ENCODE measurements around the gene PGD.
A peak's percentile ranks its signal among the peaks of the same experiment; 100 is the strongest.

PGD gene

GRCh38 chr1:10459184-10459583, 60.3 kb downstream of the PGD start:
- peak; percentile 88 for ATAC-seq
- TF ChIP-seq ZNF70 (CRISPR knock-in tag; IDR thresholded peaks at IDR 0.05), result no peak
- TF ChIP-seq ZFP3 (CRISPR knock-in tag; IDR thresholded peaks at IDR 0.05), result no peak
- TF ChIP-seq ZC3H10 (CRISPR knock-in tag; IDR thresholded peaks at IDR 0.05), result no peak
- no peak for TF ChIP-seq GLIS3 (CRISPR knock-in tag; IDR thresholded peaks at IDR 0.05)
- TF ChIP-seq CREB5 (CRISPR knock-in tag; IDR thresholded peaks at IDR 0.05; ENCODE audit: low read depth), result no peak
- TF ChIP-seq ARNTL (CRISPR knock-in tag; IDR thresholded peaks at IDR 0.05; ENCODE audit: borderline replicate concordance, low read depth), result no peak
- TF ChIP-seq SNAI2 (CRISPR knock-in tag; IDR thresholded peaks at IDR 0.05), result no peak
- TF ChIP-seq ZNF565 (CRISPR knock-in tag; conservative IDR thresholded peaks at IDR 0.05; ENCODE audit: low read depth), result no peak
- no peak for TF ChIP-seq CSDC2 (CRISPR knock-in tag; IDR thresholded peaks at IDR 0.05)
- no peak for TF ChIP-seq TCF4 (CRISPR knock-in tag; IDR thresholded peaks at IDR 0.05; ENCODE audit: borderline replicate concordance)
- no peak for TF ChIP-seq OSR1 (CRISPR knock-in tag; IDR thresholded peaks at IDR 0.05)

- TF ChIP-seq ESRRG (CRISPR knock-in tag; IDR thresholded peaks at IDR 0.05) (no peak), ZFP30 (CRISPR knock-in tag; IDR thresholded peaks at IDR 0.05) (no peak), TCF4 (CRISPR knock-in tag; IDR thresholded peaks at IDR 0.05; ENCODE audit: borderline replicate concordance) (no peak), ZNF70 (CRISPR knock-in tag; IDR thresholded peaks at IDR 0.05) (no peak), ISL1 (CRISPR knock-in tag; IDR thresholded peaks at IDR 0.05) (no peak), RARB (CRISPR knock-in tag; IDR thresholded peaks at IDR 0.05) (no peak)
- TF ChIP-seq, protein P1, sequence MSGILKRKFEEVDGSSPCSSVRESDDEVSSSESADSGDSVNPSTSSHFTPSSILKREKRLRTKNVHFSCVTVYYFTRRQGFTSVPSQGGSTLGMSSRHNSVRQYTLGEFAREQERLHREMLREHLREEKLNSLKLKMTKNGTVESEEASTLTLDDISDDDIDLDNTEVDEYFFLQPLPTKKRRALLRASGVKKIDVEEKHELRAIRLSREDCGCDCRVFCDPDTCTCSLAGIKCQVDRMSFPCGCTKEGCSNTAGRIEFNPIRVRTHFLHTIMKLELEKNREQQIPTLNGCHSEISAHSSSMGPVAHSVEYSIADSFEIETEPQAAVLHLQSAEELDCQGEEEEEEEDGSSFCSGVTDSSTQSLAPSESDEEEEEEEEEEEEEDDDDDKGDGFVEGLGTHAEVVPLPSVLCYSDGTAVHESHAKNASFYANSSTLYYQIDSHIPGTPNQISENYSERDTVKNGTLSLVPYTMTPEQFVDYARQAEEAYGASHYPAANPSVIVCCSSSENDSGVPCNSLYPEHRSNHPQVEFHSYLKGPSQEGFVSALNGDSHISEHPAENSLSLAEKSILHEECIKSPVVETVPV (CRISPR knock-in tag; IDR thresholded peaks at IDR 0.05), result no peak
- ATAC-seq, result no peak
Observed at GRCh38 chr1:10467078-10467477, 68.2 kb downstream of the PGD start.

- no peak for ATAC-seq
- TF ChIP-seq TCF4 (CRISPR knock-in tag; IDR thresholded peaks at IDR 0.05; ENCODE audit: borderline replicate concordance) (no peak), RARB (CRISPR knock-in tag; IDR thresholded peaks at IDR 0.05) (no peak), PPARA (CRISPR knock-in tag; IDR thresholded peaks at IDR 0.05; ENCODE audit: borderline replicate concordance) (no peak)
Observed at GRCh38 chr1:10470043-10470442, 71.2 kb downstream of the PGD start.
